Osteoblast (primary cell): ENCODE data around the gene GPR62. TPM values are rescaled to one million over a fixed set of nuclear protein-coding genes. Genes with fewer than 3 reads are reported as not detected.
A peak's percentile ranks its signal among the peaks of the same experiment; 100 is the strongest.

ENCODE experiments used
- DNase-seq: peaks from one replicate; pipeline ENCODE4 v3.0.0; 2011; ENCODE audit warnings: low spot score, mixed read lengths; ENCODE audit not compliant: insufficient read length; ENCODE audit errors: missing footprints
- H2AFZ ChIP-seq: 2 replicates; pipeline ENCODE4 v1.6.0; 2011; ENCODE audit warnings: mild to moderate bottlenecking, low read length
- H3K27ac ChIP-seq: 2 replicates; pipeline ENCODE4 v1.5.1; 2011; ENCODE audit warnings: mild to moderate bottlenecking, low read depth, low read length, moderate library complexity
- H3K27me3 ChIP-seq: 2 replicates; pipeline ENCODE4 v1.6.0; 2012; ENCODE audit warnings: mild to moderate bottlenecking, control low read depth, inconsistent platforms, low read length, moderate library complexity; ENCODE audit not compliant: insufficient read depth
- H3K36me3 ChIP-seq: 2 replicates; pipeline ENCODE4 v1.5.1; 2011; ENCODE audit warnings: mild to moderate bottlenecking, low read length, control low read depth, moderate library complexity; ENCODE audit not compliant: insufficient read depth
- H3K4me1 ChIP-seq: 2 replicates; pipeline ENCODE4 v1.5.1; 2011; ENCODE audit warnings: mild to moderate bottlenecking, low read length, control low read depth, moderate library complexity; ENCODE audit not compliant: insufficient read depth
- H3K4me2 ChIP-seq: 2 replicates; pipeline ENCODE4 v1.6.0; 2011; ENCODE audit warnings: mild to moderate bottlenecking, low read length; ENCODE audit not compliant: insufficient read depth
- H3K4me3 ChIP-seq: fragments of 200-600 bp; sonication (generic); 3 replicates; pipeline ENCODE4 v1.5.1; 2012; ENCODE audit warnings: mild to moderate bottlenecking, low read length, inconsistent platforms; ENCODE audit not compliant: insufficient read depth
- H3K79me2 ChIP-seq: 2 replicates; pipeline ENCODE4 v1.6.0; 2012; ENCODE audit warnings: mild to moderate bottlenecking, low read length, control low read depth, inconsistent platforms; ENCODE audit not compliant: insufficient read depth
- H3K9me3 ChIP-seq: 2 replicates; pipeline ENCODE4 v1.5.1; 2011; ENCODE audit warnings: low read depth, low read length, control low read depth
- H4K20me1 ChIP-seq: 2 replicates; pipeline ENCODE4 v1.6.0; 2012; ENCODE audit warnings: mild to moderate bottlenecking, low read length, control low read depth; ENCODE audit not compliant: insufficient read depth
- total RNA-seq: library from RNA; depleted of rRNA; stranded (reverse); fragments of >200 nt; gene quantifications from 2 replicates; pipeline ENCODE4 v1.2.3, GENCODE V29; 2012
- TF ChIP-seq, protein P1 (sequence below): IDR thresholded peaks from 2 replicates; pipeline ENCODE4 v1.5.1; 2011; ENCODE audit warnings: mild to moderate bottlenecking, low read depth, low read length, moderate library complexity; ENCODE audit errors: extremely low read depth

GPR62 gene
- total RNA-seq, 1 donor, result not detected

GRCh38 chr3:51964521-51964920 is 9.3 kb downstream of the GPR62 start:
- no peak overlapping the region for H3K4me2 ChIP-seq
- peaks cover 27% of the 10 kb centered on the region for H4K20me1 ChIP-seq

DNA sequence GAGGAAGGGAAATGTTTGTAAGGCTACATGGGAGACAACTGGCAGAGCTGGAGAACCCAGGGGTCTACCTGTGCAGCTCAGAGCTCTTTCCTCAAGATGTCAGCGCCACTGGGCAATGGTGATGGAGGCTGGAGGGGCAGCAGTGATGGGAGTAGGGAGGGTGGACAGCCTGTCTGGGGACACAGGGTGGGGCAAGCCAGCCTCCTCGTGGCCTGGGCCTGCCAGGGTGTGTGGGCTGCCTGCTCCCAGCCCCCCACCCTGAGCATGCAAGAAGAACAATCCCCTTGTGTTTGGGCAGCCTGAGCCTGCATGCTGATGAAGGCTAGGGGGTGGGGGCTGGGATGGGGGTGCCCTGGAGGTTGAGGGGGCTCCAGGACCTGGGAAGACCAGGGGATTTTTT is 10.8 kb downstream of the GPR62 start:
- no peak overlapping the region for H2AFZ ChIP-seq
- peaks cover 9% of the 10 kb centered on the region for H3K4me1 ChIP-seq
- H3K4me3 ChIP-seq, result peak overlapping the region; percentile 78
- no peaks in the 10 kb centered on the region for H3K27me3 ChIP-seq
- DNase-seq, result no peak
- no peaks in the 10 kb centered on the region for H3K9me3 ChIP-seq
- peaks cover 12% of the 10 kb centered on the region for H3K79me2 ChIP-seq
- H3K27ac ChIP-seq, result no peak overlapping the region
- TF ChIP-seq, protein P1, sequence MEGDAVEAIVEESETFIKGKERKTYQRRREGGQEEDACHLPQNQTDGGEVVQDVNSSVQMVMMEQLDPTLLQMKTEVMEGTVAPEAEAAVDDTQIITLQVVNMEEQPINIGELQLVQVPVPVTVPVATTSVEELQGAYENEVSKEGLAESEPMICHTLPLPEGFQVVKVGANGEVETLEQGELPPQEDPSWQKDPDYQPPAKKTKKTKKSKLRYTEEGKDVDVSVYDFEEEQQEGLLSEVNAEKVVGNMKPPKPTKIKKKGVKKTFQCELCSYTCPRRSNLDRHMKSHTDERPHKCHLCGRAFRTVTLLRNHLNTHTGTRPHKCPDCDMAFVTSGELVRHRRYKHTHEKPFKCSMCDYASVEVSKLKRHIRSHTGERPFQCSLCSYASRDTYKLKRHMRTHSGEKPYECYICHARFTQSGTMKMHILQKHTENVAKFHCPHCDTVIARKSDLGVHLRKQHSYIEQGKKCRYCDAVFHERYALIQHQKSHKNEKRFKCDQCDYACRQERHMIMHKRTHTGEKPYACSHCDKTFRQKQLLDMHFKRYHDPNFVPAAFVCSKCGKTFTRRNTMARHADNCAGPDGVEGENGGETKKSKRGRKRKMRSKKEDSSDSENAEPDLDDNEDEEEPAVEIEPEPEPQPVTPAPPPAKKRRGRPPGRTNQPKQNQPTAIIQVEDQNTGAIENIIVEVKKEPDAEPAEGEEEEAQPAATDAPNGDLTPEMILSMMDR, result no peak
- H4K20me1 ChIP-seq, result peaks cover 31% of the 10 kb centered on the region
- peak overlapping the region; percentile 92 for H3K4me2 ChIP-seq
- no peaks in the 10 kb centered on the region for H3K36me3 ChIP-seq

More at GRCh38 chr3:51964521-51964920, 9.3 kb downstream of the GPR62 start:
- H2AFZ ChIP-seq, result no peak overlapping the region
- H3K4me3 ChIP-seq, result no peak overlapping the region
- H3K27me3 ChIP-seq, result no peaks in the 10 kb centered on the region
- peaks cover 9% of the 10 kb centered on the region for H3K4me1 ChIP-seq
- H3K9me3 ChIP-seq, result no peaks in the 10 kb centered on the region
- DNase-seq, result no peak
- no peak overlapping the region for H3K27ac ChIP-seq
- peaks cover 12% of the 10 kb centered on the region for H3K79me2 ChIP-seq
- TF ChIP-seq, protein P1, result no peak
- H3K36me3 ChIP-seq, result peaks cover 4% of the 10 kb centered on the region

DNA sequence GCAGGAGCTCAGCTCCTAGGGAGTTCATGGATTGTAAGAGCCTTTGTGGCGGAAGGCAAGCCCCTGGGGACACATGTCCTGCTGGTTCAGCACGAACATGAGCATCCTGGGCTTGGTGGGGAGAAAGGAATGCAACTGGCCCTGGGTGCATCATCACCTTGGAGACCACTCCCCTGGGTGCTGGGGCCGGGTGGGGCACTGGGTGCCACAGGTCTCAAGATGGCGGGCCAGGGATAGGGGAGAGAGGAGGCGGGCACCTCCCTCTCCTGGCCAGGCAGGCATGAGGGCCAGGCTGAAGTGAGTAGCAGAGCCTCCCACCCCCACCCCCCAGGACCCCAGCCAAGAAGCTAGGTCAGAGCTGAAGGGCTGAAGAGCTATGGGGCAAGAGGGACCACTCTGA is 11.3 kb downstream of the GPR62 start:
- no peak overlapping the region for H3K27ac ChIP-seq
- peaks cover 9% of the 10 kb centered on the region for H3K4me1 ChIP-seq
- TF ChIP-seq, protein P1, result no peak
- H3K4me2 ChIP-seq, result peak overlapping the region; percentile 92
- peak; percentile 73 for DNase-seq
- H3K9me3 ChIP-seq, result no peaks in the 10 kb centered on the region
- no peaks in the 10 kb centered on the region for H3K36me3 ChIP-seq
- peaks cover 28% of the 10 kb centered on the region for H4K20me1 ChIP-seq
- no peaks in the 10 kb centered on the region for H3K27me3 ChIP-seq
- peaks cover 14% of the 10 kb centered on the region for H3K79me2 ChIP-seq
- peak overlapping the region; percentile 51 for H2AFZ ChIP-seq
- peak overlapping the region; percentile 78 for H3K4me3 ChIP-seq

DNA sequence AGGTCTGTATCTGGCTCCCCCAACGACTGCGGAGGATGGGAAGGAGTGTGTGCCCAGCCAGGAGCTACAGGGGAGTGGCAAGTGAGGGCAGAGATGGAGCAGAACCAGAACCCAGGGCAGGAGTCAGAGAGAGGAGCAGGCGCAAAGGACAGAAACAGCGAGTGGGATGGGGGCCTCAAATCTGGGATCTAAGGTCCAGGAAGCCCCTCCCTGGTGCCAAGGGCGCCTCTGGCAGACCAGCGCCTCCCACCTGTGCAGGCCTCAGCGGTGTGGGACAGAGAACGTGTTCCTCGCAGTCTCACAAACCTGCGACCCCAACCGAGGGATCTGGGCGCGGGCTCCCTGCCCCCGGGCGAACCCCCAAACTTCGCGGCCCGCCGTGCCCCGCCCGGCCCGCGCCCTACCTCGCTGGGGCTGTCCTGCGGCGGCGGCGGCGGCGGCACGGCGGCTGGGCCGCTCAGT is 11.8 kb downstream of the GPR62 start:
- Histone ChIP-seq H3K79me2 (peaks cover 15% of the 10 kb centered on the region), H3K27ac (no peak overlapping the region), H4K20me1 (peaks cover 23% of the 10 kb centered on the region), H3K4me3 (peak overlapping the region; percentile 78), H3K36me3 (no peaks in the 10 kb centered on the region), H3K4me2 (peak overlapping the region; percentile 92), H2AFZ (peak overlapping the region; percentile 51), H3K4me1 (peaks cover 9% of the 10 kb centered on the region), H3K9me3 (no peaks in the 10 kb centered on the region), H3K27me3 (no peaks in the 10 kb centered on the region)
- TF ChIP-seq, protein P1, result no peak
- DNase-seq, result no peak
